ENCODE data around the gene SESTD1. TPM values are rescaled to one million over a fixed set of nuclear protein-coding genes. Genes with fewer than 3 reads are reported as not detected.

The SESTD1 gene, protein sequence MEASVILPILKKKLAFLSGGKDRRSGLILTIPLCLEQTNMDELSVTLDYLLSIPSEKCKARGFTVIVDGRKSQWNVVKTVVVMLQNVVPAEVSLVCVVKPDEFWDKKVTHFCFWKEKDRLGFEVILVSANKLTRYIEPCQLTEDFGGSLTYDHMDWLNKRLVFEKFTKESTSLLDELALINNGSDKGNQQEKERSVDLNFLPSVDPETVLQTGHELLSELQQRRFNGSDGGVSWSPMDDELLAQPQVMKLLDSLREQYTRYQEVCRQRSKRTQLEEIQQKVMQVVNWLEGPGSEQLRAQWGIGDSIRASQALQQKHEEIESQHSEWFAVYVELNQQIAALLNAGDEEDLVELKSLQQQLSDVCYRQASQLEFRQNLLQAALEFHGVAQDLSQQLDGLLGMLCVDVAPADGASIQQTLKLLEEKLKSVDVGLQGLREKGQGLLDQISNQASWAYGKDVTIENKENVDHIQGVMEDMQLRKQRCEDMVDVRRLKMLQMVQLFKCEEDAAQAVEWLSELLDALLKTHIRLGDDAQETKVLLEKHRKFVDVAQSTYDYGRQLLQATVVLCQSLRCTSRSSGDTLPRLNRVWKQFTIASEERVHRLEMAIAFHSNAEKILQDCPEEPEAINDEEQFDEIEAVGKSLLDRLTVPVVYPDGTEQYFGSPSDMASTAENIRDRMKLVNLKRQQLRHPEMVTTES
- total RNA-seq = 10 to 100 TPM; 11.1 to 12.0 TPM

DNA sequence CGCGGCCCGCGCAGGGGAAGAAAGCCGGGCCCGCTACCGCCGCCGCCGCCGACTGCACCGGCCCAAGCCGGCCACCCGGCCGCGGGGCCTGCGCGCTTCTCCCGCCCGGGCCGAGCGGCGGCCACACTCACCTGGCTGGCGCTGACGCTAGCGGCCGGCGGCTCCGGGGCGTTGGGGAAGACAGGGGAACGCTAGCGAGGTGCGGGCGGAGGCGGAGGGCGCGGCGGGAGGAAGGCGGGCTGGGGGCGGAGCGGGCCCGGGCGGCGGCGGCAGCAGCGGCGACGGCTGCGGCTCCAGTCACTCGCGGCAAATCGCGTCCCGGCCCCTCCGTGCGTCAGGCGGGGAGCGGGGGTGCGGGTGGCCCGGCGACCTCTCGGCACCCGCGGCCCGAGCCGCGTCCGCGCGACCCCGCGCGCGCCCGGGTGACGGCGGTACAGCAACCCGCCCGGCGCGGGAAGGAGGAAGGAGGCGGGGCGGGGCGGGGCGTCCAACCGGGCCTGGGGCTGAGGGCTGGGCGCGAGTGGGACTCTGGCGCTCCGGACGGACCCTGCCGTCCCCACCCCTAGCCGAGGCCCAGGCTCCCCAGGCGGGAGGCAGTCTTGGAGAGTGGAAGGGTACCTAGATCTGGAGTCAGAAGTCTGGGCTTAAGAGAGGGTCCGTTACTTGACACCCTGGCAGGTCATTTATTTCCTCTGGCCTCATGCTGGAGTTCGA lies at the start of gene SESTD1:
SESTD1 (minus strand) TSS at position 465 of the 714 bp plus-strand sequence. CDS start 72,991 bp downstream, outside the sequence.
- ATAC-seq = peak; percentile 81 to 86
- Mint-ChIP-seq H3K9me3 (no peaks in the 10 kb centered on the region), H3K27me3 (peaks cover 13 to 25% of the 10 kb centered on the region in 2 donors), H3K27ac (peak within 1 kb of the TSS; percentile 39 to 66), H3K4me1 (ENCODE audit: low read depth in 2 of 2) (peaks cover 22 to 24% of the 10 kb centered on the region in 2 donors), H3K36me3 (no peaks in the 10 kb centered on the region), H3K4me3 (peak within 1 kb of the TSS; percentile 87)
- DNase-seq (ENCODE audit: low spot score) = peak; percentile 64

DNA sequence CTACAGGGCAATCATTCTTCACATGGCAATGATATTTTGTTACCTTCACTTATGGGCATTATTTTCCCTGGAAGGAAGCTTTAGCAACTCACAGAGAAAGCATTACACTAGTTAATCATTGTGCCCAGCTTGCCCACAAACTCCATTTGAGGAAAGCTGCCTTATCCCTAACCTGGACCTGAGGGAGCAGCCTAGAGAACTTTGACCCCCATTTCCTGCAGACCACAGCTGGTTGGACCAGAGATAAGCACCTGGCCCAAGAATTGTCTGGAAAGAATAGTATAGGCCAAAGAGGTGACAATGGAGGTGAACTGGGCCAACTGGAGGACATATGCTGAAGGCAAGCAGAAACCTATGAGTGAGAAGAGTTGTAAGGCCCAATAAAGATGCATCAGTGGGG lies 48.4 kb upstream of the SESTD1 start:
- Mint-ChIP-seq H3K27ac (no peak overlapping the region), H3K9me3 (peaks cover 6% of the 10 kb centered on the region), H3K4me1 (ENCODE audit: low read depth in 2 of 2) (no peaks in the 10 kb centered on the region), H3K4me3 (no peak overlapping the region), H3K36me3 (peaks cover 11% of the 10 kb centered on the region), H3K27me3 (peaks cover 9 to 28% of the 10 kb centered on the region in 2 donors)
- ATAC-seq (no peak), DNase-seq (ENCODE audit: low spot score) (no peak)

DNA sequence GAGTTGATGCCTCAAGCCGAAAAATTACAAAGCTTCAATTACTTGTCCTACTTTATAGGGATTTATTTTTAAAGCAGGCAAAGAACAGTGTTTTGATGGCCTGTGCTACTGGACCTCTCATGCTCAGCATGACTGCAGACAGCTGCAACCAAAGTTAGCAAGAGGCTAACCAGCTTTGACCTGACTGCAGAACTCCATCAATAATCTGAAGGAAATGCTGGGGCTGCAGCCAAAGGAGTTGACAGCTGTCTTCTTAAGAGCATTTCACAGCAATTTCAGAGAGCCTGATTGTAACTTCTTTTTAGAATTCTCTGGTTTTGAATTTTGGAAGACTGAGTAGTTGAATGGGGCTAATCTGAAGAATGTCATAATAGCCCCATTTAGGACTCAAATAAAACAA lies 46.5 kb upstream of the SESTD1 start:
- no peaks in the 10 kb centered on the region for H3K4me1 Mint-ChIP-seq (ENCODE audit: low read depth in 2 of 2)
- no peak for ATAC-seq

DNA sequence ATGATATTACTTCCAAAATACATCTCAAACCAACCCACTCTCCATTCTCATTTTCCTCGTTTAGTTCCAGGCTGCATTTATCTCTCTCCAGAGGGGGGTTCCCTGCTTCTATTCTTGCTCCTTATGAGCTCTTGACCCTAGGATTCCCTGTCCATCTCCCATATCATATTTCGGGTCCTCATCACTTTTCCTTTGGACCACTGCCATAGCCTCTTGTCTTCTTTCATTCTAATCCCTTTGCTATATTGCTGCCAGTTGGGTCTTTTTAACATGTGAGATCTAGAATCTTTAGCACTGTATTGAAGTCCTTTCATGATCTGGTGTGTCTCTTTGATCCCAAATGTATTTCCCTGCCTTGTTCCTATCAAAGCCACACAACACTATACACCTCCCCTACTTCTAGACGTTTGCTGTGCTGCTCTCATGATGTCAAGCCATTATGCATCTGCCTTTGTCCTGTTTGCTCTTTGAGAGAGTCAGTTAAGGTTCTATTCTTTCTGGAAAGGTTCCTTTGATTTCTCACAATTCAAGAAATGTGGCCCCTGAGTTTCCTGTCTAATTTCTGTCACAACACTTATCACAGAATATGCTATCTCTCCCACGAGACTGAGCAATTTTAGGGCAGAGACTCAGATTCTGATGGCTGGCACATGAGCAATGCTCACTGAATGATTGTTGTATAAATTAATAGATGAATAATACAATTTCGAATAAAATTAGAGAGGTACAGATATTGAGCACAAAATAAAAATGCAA lies 43.2 kb upstream of the SESTD1 start:
- H3K9me3 Mint-ChIP-seq = peaks cover 3% of the 10 kb centered on the region
- H3K27ac Mint-ChIP-seq = no peak overlapping the region
- ATAC-seq (no peak), DNase-seq (ENCODE audit: low spot score) (no peak)
- H3K4me1 Mint-ChIP-seq (ENCODE audit: low read depth in 2 of 2) = peaks cover 6 to 16% of the 10 kb centered on the region in 2 donors
- H3K4me3 Mint-ChIP-seq = no peak overlapping the region
- H3K27me3 Mint-ChIP-seq = peaks cover 4 to 6% of the 10 kb centered on the region in 2 donors
- no peaks in the 10 kb centered on the region for H3K36me3 Mint-ChIP-seq

More for the DNA sequence above, 46.5 kb upstream of the SESTD1 start:
- peaks cover 7 to 15% of the 10 kb centered on the region in 2 donors for H3K27me3 Mint-ChIP-seq
- H3K36me3 Mint-ChIP-seq = peaks cover 7% of the 10 kb centered on the region
- DNase-seq (ENCODE audit: low spot score) = no peak
- H3K27ac Mint-ChIP-seq = no peak overlapping the region
- peaks cover 9% of the 10 kb centered on the region for H3K9me3 Mint-ChIP-seq
- H3K4me3 Mint-ChIP-seq = no peak overlapping the region

DNA sequence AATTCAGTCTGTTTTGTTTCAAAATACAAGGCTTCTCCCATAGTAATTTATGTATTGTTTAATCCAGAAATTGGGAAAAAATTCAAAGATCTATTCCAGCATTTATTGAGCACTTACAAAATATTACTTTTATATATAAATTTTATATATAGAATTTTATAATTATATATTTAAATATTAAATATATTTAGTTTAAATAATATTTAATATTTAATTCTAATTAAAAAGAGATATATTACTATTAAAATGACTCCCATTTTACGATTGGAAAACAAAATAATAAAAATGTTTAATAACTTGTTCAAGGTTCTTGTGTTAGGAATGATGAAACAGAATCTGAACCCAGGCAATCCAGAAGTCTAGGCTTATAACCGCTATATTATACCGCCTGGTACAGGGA lies 40.5 kb upstream of the SESTD1 start:
- DNase-seq (ENCODE audit: low spot score) (no peak), ATAC-seq (no peak)
- Mint-ChIP-seq H3K4me3 (no peak overlapping the region), H3K36me3 (no peaks in the 10 kb centered on the region), H3K9me3 (peaks cover 3% of the 10 kb centered on the region), H3K27me3 (peaks cover 4 to 6% of the 10 kb centered on the region in 2 donors), H3K27ac (no peak overlapping the region), H3K4me1 (ENCODE audit: low read depth in 2 of 2) (peaks cover 19 to 27% of the 10 kb centered on the region in 2 donors)

DNA sequence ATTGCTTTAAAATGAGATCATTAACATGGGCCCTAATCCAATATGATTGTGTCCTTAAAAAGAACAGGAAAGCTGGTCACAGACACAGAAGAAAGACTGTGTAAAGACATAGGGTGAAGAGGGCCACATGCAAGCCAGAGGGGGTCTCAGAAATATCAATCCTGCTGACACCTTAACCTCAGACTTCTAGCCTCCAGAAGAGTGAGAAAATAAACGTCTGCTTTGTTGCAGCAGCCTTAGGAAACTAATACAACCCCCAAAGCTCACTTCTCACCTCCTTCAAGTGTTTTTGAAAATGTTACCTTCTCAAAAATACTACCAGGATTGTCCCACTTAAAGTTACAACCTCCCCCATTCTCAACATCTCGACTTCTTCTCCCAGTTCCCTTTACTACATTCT lies 39.8 kb upstream of the SESTD1 start:
- DNase-seq (ENCODE audit: low spot score) (no peak), ATAC-seq (peak in 1 of 2 donors; percentile 67)
- H3K4me3 Mint-ChIP-seq = no peak overlapping the region
- no peaks in the 10 kb centered on the region for H3K36me3 Mint-ChIP-seq
- H3K27ac Mint-ChIP-seq = no peak overlapping the region
- peaks cover 4 to 6% of the 10 kb centered on the region in 2 donors for H3K27me3 Mint-ChIP-seq
- H3K9me3 Mint-ChIP-seq = peaks cover 3% of the 10 kb centered on the region
- H3K4me1 Mint-ChIP-seq (ENCODE audit: low read depth in 2 of 2) = peaks cover 19 to 31% of the 10 kb centered on the region in 2 donors

DNA sequence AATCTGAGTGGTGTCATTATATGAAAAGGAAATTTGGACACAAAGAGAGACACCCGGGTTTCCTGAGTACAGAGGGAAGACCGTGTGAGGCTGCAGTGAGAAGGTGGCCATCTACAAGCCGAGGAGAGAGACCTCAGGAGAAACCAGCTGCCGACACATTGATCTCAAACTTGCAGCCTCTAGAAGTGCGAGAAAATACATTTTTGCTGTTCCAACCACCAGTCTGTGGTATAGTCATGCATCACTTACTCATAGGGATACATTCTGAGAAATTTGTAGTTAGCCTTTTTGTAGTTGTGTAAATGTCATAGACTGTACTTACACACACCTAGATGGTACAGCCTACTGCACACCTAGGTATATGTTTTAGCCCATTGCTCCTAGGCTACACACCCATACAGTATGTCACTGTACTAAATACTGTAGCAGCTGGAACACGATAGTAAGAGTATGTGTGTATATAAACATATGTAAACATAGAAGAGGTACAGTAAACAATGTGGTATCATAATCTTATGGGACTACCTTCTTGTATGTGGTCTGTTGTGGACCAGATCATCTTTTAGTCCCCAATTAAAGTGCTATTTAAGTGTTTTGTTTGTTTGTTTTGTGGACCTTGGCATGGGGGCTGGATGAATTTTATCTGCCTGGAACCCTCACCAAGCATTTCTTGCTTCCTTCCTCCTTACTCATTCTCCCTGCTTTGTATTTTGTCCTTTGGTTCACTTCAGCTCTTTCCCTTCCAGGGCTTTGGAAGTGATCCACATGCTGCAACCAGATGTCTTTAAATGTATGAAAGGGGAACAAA lies 38.3 kb upstream of the SESTD1 start:
- ATAC-seq = peak; percentile 71 to 82
- Mint-ChIP-seq H3K27ac (no peak overlapping the region), H3K4me3 (peak overlapping the region; percentile 28), H3K36me3 (no peaks in the 10 kb centered on the region), H3K4me1 (ENCODE audit: low read depth in 2 of 2) (peaks cover 28 to 41% of the 10 kb centered on the region in 2 donors), H3K9me3 (peaks cover 3% of the 10 kb centered on the region), H3K27me3 (peaks cover 0 to 4% of the 10 kb centered on the region in 2 donors)
- no peak for DNase-seq (ENCODE audit: low spot score)

DNA sequence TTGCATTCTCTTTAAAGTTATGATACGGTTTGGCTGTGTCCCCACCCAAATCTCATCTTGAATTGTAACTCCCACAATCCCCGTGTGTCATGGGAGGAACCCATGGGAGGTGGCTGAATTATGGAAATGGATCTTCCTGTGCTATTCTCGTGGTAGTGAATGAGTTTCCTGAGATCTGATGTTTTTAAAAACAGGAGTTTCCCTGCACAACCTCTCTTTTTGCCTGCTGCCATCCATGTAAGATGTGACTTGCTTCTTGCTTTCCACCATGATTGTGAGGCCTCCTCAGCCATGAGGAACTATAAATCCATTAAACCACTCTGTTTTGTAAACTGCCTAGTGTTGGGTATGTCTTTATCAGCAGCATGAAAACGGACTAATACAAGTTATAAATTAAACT lies 37.5 kb upstream of the SESTD1 start:
- H3K36me3 Mint-ChIP-seq = no peaks in the 10 kb centered on the region
- peaks cover 35 to 48% of the 10 kb centered on the region in 2 donors for H3K4me1 Mint-ChIP-seq (ENCODE audit: low read depth in 2 of 2)
- peak overlapping the region; percentile 28 for H3K4me3 Mint-ChIP-seq
- ATAC-seq (no peak), DNase-seq (ENCODE audit: low spot score) (no peak)
- H3K27me3 Mint-ChIP-seq = no peaks in the 10 kb centered on the region
- no peaks in the 10 kb centered on the region for H3K9me3 Mint-ChIP-seq
- H3K27ac Mint-ChIP-seq = no peak overlapping the region

DNA sequence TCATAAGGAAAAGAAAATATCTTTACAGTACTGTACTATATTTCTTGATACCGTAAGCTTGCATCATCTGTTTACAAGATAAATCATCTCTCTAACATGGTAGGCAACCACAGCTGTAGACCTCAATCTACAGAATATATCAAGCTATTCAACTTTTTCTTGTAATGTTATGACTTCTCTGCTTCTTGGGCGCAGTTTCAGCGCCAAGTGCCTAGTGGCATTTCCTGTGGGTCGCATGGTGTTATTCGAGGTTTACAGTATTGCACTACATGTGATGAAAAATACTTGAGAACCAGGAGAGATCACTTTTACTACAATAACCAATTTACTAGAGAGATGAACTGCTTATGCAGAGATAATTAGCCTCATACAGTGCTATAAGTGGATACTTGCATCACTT lies 34.0 kb upstream of the SESTD1 start:
- H3K9me3 Mint-ChIP-seq = no peaks in the 10 kb centered on the region
- no peak overlapping the region for H3K4me3 Mint-ChIP-seq
- no peak overlapping the region for H3K27ac Mint-ChIP-seq
- ATAC-seq = peak; percentile 85 to 87
- H3K27me3 Mint-ChIP-seq = no peaks in the 10 kb centered on the region
- H3K36me3 Mint-ChIP-seq = no peaks in the 10 kb centered on the region
- H3K4me1 Mint-ChIP-seq (ENCODE audit: low read depth in 2 of 2) = peaks cover 35 to 38% of the 10 kb centered on the region in 2 donors
- no peak for DNase-seq (ENCODE audit: low spot score)

DNA sequence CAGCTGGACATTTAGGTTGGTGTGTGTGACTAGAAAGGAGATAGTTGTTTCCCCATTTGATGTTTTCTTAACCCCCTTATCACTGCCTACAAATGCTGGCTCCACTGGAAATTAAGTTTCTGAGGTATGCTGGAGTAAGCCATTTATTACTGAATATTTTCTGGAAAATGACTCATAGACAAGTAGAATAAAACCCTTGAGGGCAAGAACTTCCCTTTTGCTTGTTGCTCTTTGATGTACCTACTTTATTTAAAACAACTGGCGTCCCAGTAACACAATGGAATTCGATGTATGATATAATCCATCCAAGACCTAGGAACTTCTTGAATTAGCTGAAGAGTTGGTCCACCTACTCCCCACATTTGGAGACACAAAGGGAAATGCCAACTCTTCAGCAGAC lies 33.3 kb upstream of the SESTD1 start:
- ATAC-seq (no peak), DNase-seq (ENCODE audit: low spot score) (no peak)
- H3K27ac Mint-ChIP-seq = no peak overlapping the region
- H3K4me1 Mint-ChIP-seq (ENCODE audit: low read depth in 2 of 2) = peaks cover 30 to 33% of the 10 kb centered on the region in 2 donors
- H3K9me3 Mint-ChIP-seq = no peaks in the 10 kb centered on the region
- H3K27me3 Mint-ChIP-seq = peaks cover 0 to 2% of the 10 kb centered on the region in 2 donors
- H3K36me3 Mint-ChIP-seq = no peaks in the 10 kb centered on the region
- H3K4me3 Mint-ChIP-seq = no peak overlapping the region

DNA sequence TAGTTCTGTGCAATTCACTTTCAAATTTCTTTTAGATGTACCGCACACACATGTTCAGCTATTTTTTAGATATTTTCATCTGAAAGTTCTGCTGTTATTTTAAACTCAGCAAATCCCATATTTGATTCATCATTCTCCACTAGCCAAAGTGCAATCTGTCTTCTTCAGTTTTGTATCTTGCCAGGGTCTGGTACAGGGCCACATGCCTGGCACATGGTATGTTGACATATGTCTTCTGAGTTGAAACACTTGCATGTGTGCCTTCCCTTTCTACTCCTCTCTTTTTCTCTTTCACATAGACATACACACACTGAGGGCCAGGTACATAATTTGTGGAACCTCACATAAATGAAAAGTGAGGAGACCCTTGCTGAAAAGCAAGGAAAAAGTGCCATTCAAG lies 25.7 kb upstream of the SESTD1 start:
- no peak for DNase-seq (ENCODE audit: low spot score)
- Mint-ChIP-seq H3K4me3 (no peak overlapping the region), H3K27me3 (peaks cover 0 to 8% of the 10 kb centered on the region in 2 donors), H3K36me3 (no peaks in the 10 kb centered on the region), H3K4me1 (ENCODE audit: low read depth in 2 of 2) (no peaks in the 10 kb centered on the region), H3K27ac (no peak overlapping the region), H3K9me3 (no peaks in the 10 kb centered on the region)
- no peak for ATAC-seq

DNA sequence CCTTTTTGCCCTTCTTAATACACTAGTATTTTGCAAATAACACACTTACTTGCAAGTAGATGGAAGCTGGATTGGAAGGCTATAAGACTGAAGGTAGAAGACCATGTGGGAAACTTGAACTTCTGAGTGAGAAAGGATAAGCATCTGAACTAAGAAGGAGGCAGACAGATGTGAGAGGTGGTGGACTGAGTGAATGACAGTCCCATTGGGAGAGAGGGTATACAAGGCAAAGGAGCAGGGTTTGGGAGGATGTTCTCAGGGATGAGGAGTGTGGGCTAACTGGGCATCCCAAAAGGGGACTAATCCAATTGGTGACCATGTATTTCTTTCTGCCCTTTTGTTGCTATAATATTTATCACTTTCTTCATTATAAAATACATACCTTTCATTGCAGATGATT lies 20.4 kb upstream of the SESTD1 start:
- no peak overlapping the region for H3K4me3 Mint-ChIP-seq
- H3K27ac Mint-ChIP-seq = no peak overlapping the region
- H3K36me3 Mint-ChIP-seq = no peaks in the 10 kb centered on the region

More for the DNA sequence above, 20.4 kb upstream of the SESTD1 start:
- Mint-ChIP-seq H3K27me3 (peaks cover 11 to 12% of the 10 kb centered on the region in 2 donors), H3K9me3 (no peaks in the 10 kb centered on the region), H3K4me1 (ENCODE audit: low read depth in 2 of 2) (no peaks in the 10 kb centered on the region)
- no peak for ATAC-seq
- DNase-seq (ENCODE audit: low spot score) = no peak
